NB4 (cell line): ENCODE results near the gene VCPKMT.

Source experiments
- DNase-seq: peaks from one replicate; pipeline ENCODE4 v3.0.0; 2010; ENCODE audit warnings: low read depth
- H3K4me3 ChIP-seq: one replicate; pipeline ENCODE4 v1.5.1; 2011; ENCODE audit warnings: mild to moderate bottlenecking, low read depth, low read length, moderate library complexity
- CTCF ChIP-seq: IDR thresholded peaks from one replicate; pipeline ENCODE4 v1.5.1; 2012; ENCODE audit warnings: low read depth, low read length
- MAX ChIP-seq: IDR thresholded peaks from 2 replicates; pipeline ENCODE4 v1.6.1; 2011; ENCODE audit warnings: low read depth, low read length
- MYC ChIP-seq: IDR thresholded peaks from 2 replicates; pipeline ENCODE4 v1.6.1; 2011; ENCODE audit warnings: low read depth, low read length
- POLR2A ChIP-seq: IDR thresholded peaks from 2 replicates; pipeline ENCODE4 v1.6.1; 2011; ENCODE audit warnings: mild to moderate bottlenecking; ENCODE audit not compliant: insufficient read length; ENCODE audit errors: extremely low read depth

The VCPKMT gene

GRCh38 chr14:50100805-50101204 is 15.6 kb downstream of the VCPKMT start:
- TF ChIP-seq CTCF, result no peak
- TF ChIP-seq MAX, result no peak
- TF ChIP-seq MYC, result no peak
- TF ChIP-seq POLR2A, result no peak
- H3K4me3 ChIP-seq, result no peak overlapping the region
- no peak for DNase-seq

- no peak overlapping the region for H3K4me3 ChIP-seq
- no peak for DNase-seq
- TF ChIP-seq POLR2A (no peak), MAX (no peak), MYC (no peak), CTCF (no peak)
These were observed 17.0 kb downstream of the VCPKMT start for GRCh38 chr14:50099335-50099734.

GRCh38 chr14:50095895-50096294 is 20.5 kb downstream of the VCPKMT start:
- H3K4me3 ChIP-seq, result no peak overlapping the region
- TF ChIP-seq CTCF, result no peak
- TF ChIP-seq MYC, result no peak
- TF ChIP-seq MAX, result no peak
- no peak for TF ChIP-seq POLR2A
- DNase-seq, result peak; percentile 34

GRCh38 chr14:50094056-50094755 is 22.2 kb downstream of the VCPKMT start:
- H3K4me3 ChIP-seq, result no peak overlapping the region
- DNase-seq, result no peak
- TF ChIP-seq MYC (no peak), POLR2A (no peak), CTCF (no peak), MAX (no peak)

GRCh38 chr14:50093496-50093895 is 22.9 kb downstream of the VCPKMT start:
- no peak for DNase-seq
- no peak overlapping the region for H3K4me3 ChIP-seq
- no peak for TF ChIP-seq MYC
- no peak for TF ChIP-seq POLR2A
- TF ChIP-seq MAX, result no peak
- no peak for TF ChIP-seq CTCF
